ENCODE data around the gene GMDS. TPM values are rescaled to one million over a fixed set of nuclear protein-coding genes. Genes with fewer than 3 reads are reported as not detected.

GMDS gene
- total RNA-seq, 1 experiment from 2014 or later: 27.6 TPM

DNA sequence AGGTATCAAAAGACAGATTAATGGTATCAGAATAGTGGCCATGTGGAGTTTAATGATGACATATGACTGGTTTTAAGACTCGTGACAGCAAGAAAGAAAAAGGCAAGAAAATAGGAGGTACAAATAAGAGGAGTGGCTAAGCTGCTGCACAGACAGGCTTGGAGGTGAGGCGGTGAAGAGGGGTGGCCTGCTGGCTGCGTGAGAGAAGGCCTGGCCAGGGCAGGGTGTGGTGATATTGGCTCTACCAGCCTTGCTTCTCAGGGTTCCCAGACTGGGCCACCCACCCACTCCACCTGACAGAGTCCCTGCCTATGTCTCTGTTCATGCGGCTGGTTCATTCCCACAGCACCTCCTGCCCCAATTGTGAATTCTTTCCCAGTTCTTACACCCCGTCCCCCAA, 529.0 kb downstream of the GMDS start:
- 100% methylated on average over 1 of the region's 5 CpGs for WGBS (ENCODE audit: extremely low coverage, insufficient read length, low lambda C conversion rate)
- H3K4me3 Mint-ChIP-seq: no peak overlapping the region

More for the DNA sequence above, 529.0 kb downstream of the GMDS start:
- Histone ChIP-seq H4K5ac (ENCODE audit: insufficient read length, low read depth, low read length) (no peak overlapping the region), H2AK5ac (ENCODE audit: insufficient read length, low read length) (no peak overlapping the region), H3K79me1 (ENCODE audit: insufficient read depth, low read depth, low read length, poor library complexity, severe bottlenecking) (no peaks in the 10 kb centered on the region), H2BK15ac (ENCODE audit: low read depth, low read length) (no peak overlapping the region), H2BK5ac (ENCODE audit: insufficient read length, low read length) (no peak overlapping the region), H3K27ac (ENCODE audit: insufficient read length, low read depth, low read length) (no peak overlapping the region), H4K20me1 (ENCODE audit: control insufficient read depth, insufficient read depth, insufficient read length) (no peaks in the 10 kb centered on the region), H3K27me3 (ENCODE audit: insufficient read depth, low read length) (no peaks in the 10 kb centered on the region), H4K8ac (replicated peaks; ENCODE audit: insufficient read length, low read depth, low read length) (no peak overlapping the region), H3T11ph (ENCODE audit: low read length) (no peak overlapping the region), H3K14ac (ENCODE audit: insufficient read depth, low read length) (no peak overlapping the region), H3K4me1 (ENCODE audit: insufficient read depth, low read length) (0 out of 2 replicates have a peak, but pooled peaks cover 2% of the 10 kb centered on the region), H3K18ac (ENCODE audit: insufficient read length, low read depth, low read length) (no peak overlapping the region), H2BK120ac (ENCODE audit: low read depth, low read length, poor library complexity, severe bottlenecking) (no peak overlapping the region), H3K4me2 (ENCODE audit: insufficient read depth, insufficient read length, low read length) (no peak overlapping the region), H3K79me2 (ENCODE audit: insufficient read depth, low read length) (no peaks in the 10 kb centered on the region), H3K23ac (ENCODE audit: insufficient read length, low read depth, low read length) (no peak overlapping the region), H4K91ac (ENCODE audit: insufficient read length, low read depth, low read length) (no peak overlapping the region), H3K23me2 (ENCODE audit: insufficient read length, low read depth, low read length, poor library complexity, severe bottlenecking) (no peaks in the 10 kb centered on the region), H3K4ac (ENCODE audit: low read depth, low read length) (no peak overlapping the region), H2BK12ac (ENCODE audit: insufficient read length, low read depth, low read length) (no peak overlapping the region), H2BK20ac (ENCODE audit: low read depth, low read length, poor library complexity, severe bottlenecking) (no peak overlapping the region), H3K9ac (ENCODE audit: extremely low read depth, insufficient read length, low read length) (no peak overlapping the region), H3K56ac (ENCODE audit: insufficient read length, low read depth, low read length) (no peak overlapping the region), H2AFZ (ENCODE audit: low read length) (no peak overlapping the region), H3K9me3 (ENCODE audit: control insufficient read depth, low read depth, low read length) (no peaks in the 10 kb centered on the region)
- peaks cover 13 to 15% of the 10 kb centered on the region in 2 experiments for H3K4me1 Mint-ChIP-seq
- no peaks in the 10 kb centered on the region for H3K27me3 Mint-ChIP-seq (ENCODE audit: low read depth)
- H3K9me3 Mint-ChIP-seq: no peaks in the 10 kb centered on the region
- no peaks in the 10 kb centered on the region for H3K36me3 Mint-ChIP-seq (ENCODE audit: insufficient read depth in 1 of 3, low read depth in 3 of 3)
- no peak overlapping the region for H3K27ac Mint-ChIP-seq
- DNase-seq: no peak
- TF ChIP-seq, protein P1, sequence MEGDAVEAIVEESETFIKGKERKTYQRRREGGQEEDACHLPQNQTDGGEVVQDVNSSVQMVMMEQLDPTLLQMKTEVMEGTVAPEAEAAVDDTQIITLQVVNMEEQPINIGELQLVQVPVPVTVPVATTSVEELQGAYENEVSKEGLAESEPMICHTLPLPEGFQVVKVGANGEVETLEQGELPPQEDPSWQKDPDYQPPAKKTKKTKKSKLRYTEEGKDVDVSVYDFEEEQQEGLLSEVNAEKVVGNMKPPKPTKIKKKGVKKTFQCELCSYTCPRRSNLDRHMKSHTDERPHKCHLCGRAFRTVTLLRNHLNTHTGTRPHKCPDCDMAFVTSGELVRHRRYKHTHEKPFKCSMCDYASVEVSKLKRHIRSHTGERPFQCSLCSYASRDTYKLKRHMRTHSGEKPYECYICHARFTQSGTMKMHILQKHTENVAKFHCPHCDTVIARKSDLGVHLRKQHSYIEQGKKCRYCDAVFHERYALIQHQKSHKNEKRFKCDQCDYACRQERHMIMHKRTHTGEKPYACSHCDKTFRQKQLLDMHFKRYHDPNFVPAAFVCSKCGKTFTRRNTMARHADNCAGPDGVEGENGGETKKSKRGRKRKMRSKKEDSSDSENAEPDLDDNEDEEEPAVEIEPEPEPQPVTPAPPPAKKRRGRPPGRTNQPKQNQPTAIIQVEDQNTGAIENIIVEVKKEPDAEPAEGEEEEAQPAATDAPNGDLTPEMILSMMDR (conservative IDR thresholded peaks at IDR 0.05): no peak
